HepG2 (cell line): ENCODE data around the gene ERLIN1. TPM values are rescaled to one million over a fixed set of nuclear protein-coding genes. Genes with fewer than 3 reads are reported as not detected.
A peak's percentile ranks its signal among the peaks of the same experiment; 100 is the strongest.

Experiments
- ATF2 ChIP-seq: sonication (generic); formaldehyde crosslinking; IDR thresholded peaks from 2 replicates; pipeline ENCODE4 v1.4.0; 2020; ENCODE audit warnings: missing genetic modification reagents
- CCDC6 ChIP-seq: sonication (generic); formaldehyde crosslinking; IDR thresholded peaks from 2 replicates; pipeline ENCODE4 v1.8.1; 2022; ENCODE audit warnings: mild to moderate bottlenecking, missing genetic modification reagents, moderate library complexity
- ESRRA ChIP-seq: sonication (generic); formaldehyde crosslinking; IDR thresholded peaks from 2 replicates; pipeline ENCODE4 v1.5.1; 2020; ENCODE audit warnings: mild to moderate bottlenecking, low read depth, missing genetic modification reagents
- FOXA3 ChIP-seq: IDR thresholded peaks from 2 replicates; pipeline ENCODE4 v1.6.1; 2016; ENCODE audit warnings: missing genetic modification reagents, missing compliant biosample characterization
- FOXJ3 ChIP-seq: sonication (generic); formaldehyde crosslinking; IDR thresholded peaks from 2 replicates; pipeline ENCODE4 v1.4.0; 2020; ENCODE audit warnings: missing genetic modification reagents, mild to moderate bottlenecking, borderline replicate concordance
- FOXP4 ChIP-seq: sonication (generic); formaldehyde crosslinking; IDR thresholded peaks from 2 replicates; pipeline ENCODE4 v1.4.0; 2020; ENCODE audit warnings: missing genetic modification reagents
- RAD51 ChIP-seq: fragments of 450-650 bp; IDR thresholded peaks from 2 replicates; pipeline ENCODE4 v1.6.1; 2016; ENCODE audit warnings: borderline replicate concordance
- RARG ChIP-seq: sonication (generic); formaldehyde crosslinking; IDR thresholded peaks from 2 replicates; pipeline ENCODE4 v1.4.0; 2020; ENCODE audit warnings: low read depth, mild to moderate bottlenecking, missing genetic modification reagents
- SNAI1 ChIP-seq: sonication (generic); formaldehyde crosslinking; IDR thresholded peaks from 2 replicates; pipeline ENCODE4 v1.5.0; 2020; ENCODE audit warnings: mild to moderate bottlenecking, missing genetic modification reagents, borderline replicate concordance
- SNAPC4 ChIP-seq: sonication (generic); formaldehyde crosslinking; IDR thresholded peaks from 2 replicates; pipeline ENCODE4 v1.4.0; 2020; ENCODE audit warnings: mild to moderate bottlenecking, missing genetic modification reagents
- ZFP91 ChIP-seq: sonication (generic); formaldehyde crosslinking; IDR thresholded peaks from 2 replicates; pipeline ENCODE4 v1.9.0; 2022; ENCODE audit warnings: missing genetic modification reagents, mild to moderate bottlenecking, borderline replicate concordance
- ZNF17 ChIP-seq: sonication (generic); formaldehyde crosslinking; IDR thresholded peaks from 2 replicates; pipeline ENCODE4 v1.5.0; 2020; ENCODE audit warnings: mild to moderate bottlenecking, missing genetic modification reagents
- ZNF563 ChIP-seq: sonication (generic); formaldehyde crosslinking; IDR thresholded peaks from 2 replicates; pipeline ENCODE4 v1.8.0; 2022; ENCODE audit warnings: mild to moderate bottlenecking, moderate library complexity, missing genetic modification reagents
- ZNF615 ChIP-seq: sonication (generic); formaldehyde crosslinking; IDR thresholded peaks from 2 replicates; pipeline ENCODE4 v1.5.0; 2020; ENCODE audit warnings: mild to moderate bottlenecking, missing genetic modification reagents, borderline replicate concordance
- ZNF800 ChIP-seq: sonication (generic); formaldehyde crosslinking; IDR thresholded peaks from 2 replicates; pipeline ENCODE4 v1.4.0; 2020; ENCODE audit warnings: missing genetic modification reagents
- polyA plus RNA-seq, 8 experiments: library from polyadenylated mRNA; depleted of rRNA in 3 of 8; stranded (reverse) in 7 of 8; unstranded in 1 of 8; fragments of >200 nt; fragmentation: Illumina TruSeq in 4 of 8; extraction: Trizol in 4 of 8; gene quantifications; 2 replicates each; pipeline versions ENCODE4 v1.2.1 to v1.2.3, GENCODE V29; 2011 to 2016; ENCODE audit warnings: low read depth in 4 of 8, missing spikeins in 1 of 8, mixed read lengths in 1 of 8; ENCODE audit not compliant: insufficient read depth in 1 of 8
- total RNA-seq, 5 experiments: library from RNA; depleted of rRNA; stranded (reverse); fragments of >200 nt; fragmentation: Illumina TruSeq; extraction: Trizol; gene quantifications; 2 replicates each; pipeline ENCODE4 v1.2.3, GENCODE V29; 2016; ENCODE audit warnings: low read depth in 1 of 5

Gene ERLIN1
- total and polyA plus RNA-seq, 2 of the 13 experiments (the other 11 are each of a cell fraction or from before 2014, with no cell fraction given): 56.8 to 69.3 TPM

GRCh38 chr10:100101192-100102076, 84.4 kb downstream of the ERLIN1 start (continued):
- peak; percentile 85 for TF ChIP-seq ZNF800 (CRISPR knock-in tag)
- no peak; the same call in 1 of the 2 replicates for TF ChIP-seq ZFP91 (CRISPR knock-in tag)
- TF ChIP-seq FOXA3: peak; percentile 99
- TF ChIP-seq ZNF17 (CRISPR knock-in tag): no peak
- TF ChIP-seq FOXP4: peak; percentile 99
- TF ChIP-seq ESRRA: peak; percentile 63; the same call in 1 of the 2 replicates
- TF ChIP-seq SNAI1 (CRISPR knock-in tag): no peak
- peak; percentile 98; the same call in 1 of the 2 replicates for TF ChIP-seq FOXJ3 (CRISPR knock-in tag)
- TF ChIP-seq ATF2: peak; percentile 95
- TF ChIP-seq RAD51: no peak
- TF ChIP-seq SNAPC4 (CRISPR knock-in tag): 0 out of 2 replicates have a peak, but pooled peaks have one; percentile 61
- no peak for TF ChIP-seq RARG (CRISPR knock-in tag)
- TF ChIP-seq CCDC6: no peak
- no peak for TF ChIP-seq ZNF615 (CRISPR knock-in tag)
- TF ChIP-seq ZNF563: no peak
